ENCODE results near the gene C1QTNF6. TPM values are rescaled to one million over a fixed set of nuclear protein-coding genes. Genes with fewer than 3 reads are reported as not detected.

The C1QTNF6 gene
- total and polyA plus RNA-seq, 2 of the 4 experiments (the other 2 are of a cell fraction): 1.1 to 10.9 TPM

DNA sequence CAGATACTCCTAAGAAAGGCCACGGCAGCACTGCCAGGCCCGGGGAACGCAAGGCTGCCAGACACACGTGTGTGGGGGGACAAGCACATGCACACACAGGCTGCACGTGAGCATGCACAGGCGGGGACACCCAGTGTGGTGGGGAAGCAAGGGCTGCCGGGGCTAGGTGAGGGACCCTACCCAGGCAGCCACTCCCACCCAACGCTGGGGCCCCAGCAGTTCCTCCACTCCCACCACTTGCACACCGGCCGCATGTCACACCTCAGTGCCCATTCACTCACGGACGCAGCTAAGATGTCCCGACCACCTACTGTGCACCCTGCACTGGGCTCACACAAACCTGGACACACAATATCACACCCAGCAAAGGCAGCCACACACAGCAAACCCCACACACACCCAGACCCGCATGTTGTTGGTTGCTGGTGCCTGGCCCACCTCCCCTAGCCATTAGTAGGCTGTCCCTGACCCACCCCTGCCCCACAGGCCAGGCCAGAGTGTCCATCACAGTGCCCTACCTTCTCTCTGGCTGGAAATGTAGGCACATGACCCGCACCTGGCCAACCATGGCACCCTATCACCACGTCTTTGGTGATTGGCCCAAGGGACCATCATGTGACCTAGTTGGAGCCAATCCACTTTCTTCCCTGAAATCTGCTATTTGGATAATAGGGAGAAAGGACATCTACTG, 15.5 kb upstream of the C1QTNF6 start:
- CTCF ChIA-PET: no interaction called here
- 67% methylated on average over 1 of the region's 16 CpGs; no CpG with 5 or more reads in 1 of the 2 experiments for WGBS, 2 experiments (ENCODE audit: extremely low coverage in 2 of 2, insufficient read length in 1 of 2)

More for the DNA sequence above, 15.5 kb upstream of the C1QTNF6 start:
- Histone ChIP-seq H3K79me1 (ENCODE audit: low read depth in 1 of 2, low read length in 2 of 2) (no peaks in the 10 kb centered on the region), H2AK9ac (replicated peaks; ENCODE audit: low read depth, low read length, poor library complexity) (no peak overlapping the region), H3K18ac (ENCODE audit: low read depth, low read length) (no peak overlapping the region), H2AK5ac (ENCODE audit: low read depth, low read length) (no peak overlapping the region), H4K91ac (ENCODE audit: insufficient read depth, low read depth, low read length) (no peak overlapping the region), H3K4me2 (ENCODE audit: low read depth, low read length) (no peak overlapping the region), H3K9ac (ENCODE audit: low read depth, low read length) (no peak overlapping the region), H3K4me3 (ENCODE audit: insufficient read depth, low read depth, low read length) (no peak overlapping the region), H3K56ac (ENCODE audit: extremely low read depth, insufficient read depth, low read length) (no peak overlapping the region), H3K4me1 (ENCODE audit: control insufficient read depth, insufficient read depth, low read length) (peaks cover 3% of the 10 kb centered on the region), H4K8ac (ENCODE audit: low read depth in 2 of 2, low read length in 2 of 2) (no peak overlapping the region), H2BK20ac (ENCODE audit: low read depth, low read length) (no peak overlapping the region), H3K27ac (ENCODE audit: insufficient read depth, low read length) (no peak overlapping the region), H3K27me3 (ENCODE audit: control insufficient read depth, insufficient read depth, low read length) (peaks cover 7% of the 10 kb centered on the region; the same call in 1 of the 2 replicates), H3K9me1 (ENCODE audit: insufficient read depth, low read length) (peaks cover 4% of the 10 kb centered on the region; the same call in 1 of the 2 replicates), H3K14ac (replicated peaks; ENCODE audit: low read depth, low read length) (no peak overlapping the region), H3K4ac (ENCODE audit: low read depth, low read length) (no peak overlapping the region), H2BK5ac (ENCODE audit: low read depth, low read length, poor library complexity, severe bottlenecking) (no peak overlapping the region), H3K9me3 (ENCODE audit: control insufficient read depth, insufficient read depth, low read length) (no peaks in the 10 kb centered on the region), H3K23ac (ENCODE audit: low read depth, low read length) (no peak overlapping the region), H4K20me1 (ENCODE audit: insufficient read depth, low read length) (no peaks in the 10 kb centered on the region), H2AFZ (replicated peaks; ENCODE audit: low read length, poor library complexity) (no peak overlapping the region), H3K36me3 (ENCODE audit: control insufficient read depth, insufficient read depth, low read length) (no peaks in the 10 kb centered on the region), H2BK15ac (ENCODE audit: low read depth, low read length) (no peak overlapping the region), H2BK120ac (ENCODE audit: low read depth, low read length) (no peak overlapping the region), H4K5ac (ENCODE audit: low read depth, low read length) (no peak overlapping the region)
- dilution Hi-C loops (cut with HindIII; ENCODE audit: low sequenced_read_pairs, unreplicated experiment) (no loop called here), intact Hi-C loops (cut with micrococcal nuclease) (no loop called here), in situ Hi-C loops (cut with MboI; ENCODE audit: low sequenced_read_pairs) (no loop called here)
- ATAC-seq (ENCODE audit: low read depth): no peak
- TF ChIP-seq CHD1 (IDR thresholded peaks at IDR 0.05; ENCODE audit: low read depth, low read length): no peak
- TF ChIP-seq, protein P1, sequence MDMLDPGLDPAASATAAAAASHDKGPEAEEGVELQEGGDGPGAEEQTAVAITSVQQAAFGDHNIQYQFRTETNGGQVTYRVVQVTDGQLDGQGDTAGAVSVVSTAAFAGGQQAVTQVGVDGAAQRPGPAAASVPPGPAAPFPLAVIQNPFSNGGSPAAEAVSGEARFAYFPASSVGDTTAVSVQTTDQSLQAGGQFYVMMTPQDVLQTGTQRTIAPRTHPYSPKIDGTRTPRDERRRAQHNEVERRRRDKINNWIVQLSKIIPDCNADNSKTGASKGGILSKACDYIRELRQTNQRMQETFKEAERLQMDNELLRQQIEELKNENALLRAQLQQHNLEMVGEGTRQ (IDR thresholded peaks at IDR 0.05; ENCODE audit: low read depth, low read length): peak; percentile 71
- no peak for DNase-seq
- no TSS peak for BruUV-seq (replicated peaks)
- POLR2A ChIA-PET (ENCODE audit: unreplicated experiment): no interaction called here
